Rectal smooth muscle tissue (tissue), 1 donor: ENCODE measurements around the gene VEPH1.

Experiments used
- H3K27ac ChIP-seq: one replicate; pipeline ENCODE4 v1.7.0; 2013; ENCODE audit warnings: low read depth, low read length, inconsistent platforms
- H3K27me3 ChIP-seq: one replicate; pipeline ENCODE4 v1.7.0; 2013; ENCODE audit warnings: low read length; ENCODE audit not compliant: control insufficient read depth, insufficient read depth
- H3K36me3 ChIP-seq: one replicate; pipeline ENCODE4 v1.7.0; 2013; ENCODE audit warnings: low read length; ENCODE audit not compliant: control insufficient read depth, insufficient read depth
- H3K4me1 ChIP-seq: one replicate; pipeline ENCODE4 v1.7.0; 2013; ENCODE audit warnings: low read length; ENCODE audit not compliant: control insufficient read depth, insufficient read depth
- H3K4me3 ChIP-seq: one replicate; pipeline ENCODE4 v1.7.0; 2013; ENCODE audit warnings: low read length
- H3K9ac ChIP-seq: one replicate; pipeline ENCODE4 v1.7.0; 2013; ENCODE audit warnings: low read length

VEPH1 gene

DNA sequence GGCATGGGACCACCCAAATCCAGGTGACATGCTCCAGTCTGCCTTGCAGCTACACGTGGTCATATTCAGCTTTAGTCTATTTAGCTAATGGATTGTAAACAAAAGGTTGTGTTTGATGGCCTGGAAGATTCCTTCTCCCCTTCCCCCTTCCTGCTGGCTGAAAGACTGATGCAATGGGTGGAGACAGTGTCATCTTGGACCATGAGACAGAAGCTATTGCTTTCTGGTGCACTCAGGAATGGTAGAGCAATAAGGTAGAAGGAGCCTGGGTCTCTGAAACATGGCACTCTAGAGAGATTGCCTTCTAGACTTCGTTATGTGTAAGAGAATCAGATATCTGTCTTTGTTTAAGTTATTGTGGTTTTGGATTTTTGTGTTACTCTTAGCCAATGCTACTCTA, 92.3 kb downstream of the VEPH1 start:
- no peaks in the 10 kb centered on the region for H3K27me3 ChIP-seq
- H3K36me3 ChIP-seq = no peaks in the 10 kb centered on the region
- H3K4me3 ChIP-seq = no peak overlapping the region
- H3K9ac ChIP-seq = no peak overlapping the region
- no peaks in the 10 kb centered on the region for H3K4me1 ChIP-seq
- no peak overlapping the region for H3K27ac ChIP-seq

DNA sequence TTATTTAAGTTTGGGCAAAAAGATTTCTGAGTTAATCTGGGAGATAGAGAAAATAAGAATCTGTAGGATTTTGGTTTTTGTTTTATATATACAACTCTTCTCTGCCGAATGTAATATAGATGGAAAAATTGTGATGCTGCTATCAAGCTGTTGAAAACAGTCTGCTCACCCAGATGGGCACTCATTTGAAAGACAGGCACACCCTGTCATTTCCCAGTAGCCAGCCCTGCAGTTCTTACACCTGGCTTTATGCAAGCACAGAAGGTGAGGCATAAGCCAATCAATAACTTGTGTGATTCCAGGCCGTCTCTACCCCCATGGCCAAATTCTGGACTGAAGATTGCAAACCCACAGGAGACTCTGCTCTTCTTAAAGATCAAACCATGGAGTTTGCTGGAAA, 93.7 kb downstream of the VEPH1 start:
- no peak overlapping the region for H3K4me3 ChIP-seq

DNA sequence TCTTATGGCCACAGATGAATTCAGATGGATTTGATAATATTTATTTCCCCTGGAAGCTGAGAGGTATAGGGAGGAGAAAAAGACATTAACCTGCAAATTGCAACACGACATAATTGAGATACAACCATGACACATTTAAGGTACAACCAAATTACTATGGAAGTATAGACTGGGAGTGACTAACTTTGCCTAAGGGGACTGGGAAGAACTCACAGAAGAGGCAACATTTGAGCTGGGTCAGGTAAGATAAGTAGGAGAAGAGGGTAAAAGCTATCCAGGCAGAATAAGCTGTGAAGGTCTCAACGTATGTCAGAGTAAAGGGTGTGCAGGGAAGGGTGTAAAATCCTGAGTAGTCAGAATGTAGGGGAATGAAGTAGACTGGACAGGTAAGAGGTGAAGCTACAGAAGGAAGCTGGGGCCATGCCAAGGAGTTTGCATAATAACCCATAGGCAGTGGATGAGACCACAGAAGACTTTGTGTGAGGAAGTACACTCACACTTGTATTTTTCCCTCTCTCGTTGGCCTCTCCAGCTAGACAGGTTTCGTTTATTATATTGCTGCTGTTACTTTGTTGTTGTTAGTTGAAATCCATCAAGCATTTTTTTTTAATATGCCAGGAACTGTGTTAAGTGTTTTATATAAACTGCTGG, 94.6 kb downstream of the VEPH1 start:
- Histone ChIP-seq H3K36me3 (no peaks in the 10 kb centered on the region), H3K27me3 (no peaks in the 10 kb centered on the region), H3K27ac (no peak overlapping the region), H3K4me1 (no peaks in the 10 kb centered on the region), H3K4me3 (no peak overlapping the region), H3K9ac (no peak overlapping the region)

More for the DNA sequence above, 93.7 kb downstream of the VEPH1 start:
- H3K36me3 ChIP-seq = no peaks in the 10 kb centered on the region
- H3K27me3 ChIP-seq = no peaks in the 10 kb centered on the region
- no peak overlapping the region for H3K9ac ChIP-seq
- H3K4me1 ChIP-seq = no peaks in the 10 kb centered on the region
- H3K27ac ChIP-seq = no peak overlapping the region

DNA sequence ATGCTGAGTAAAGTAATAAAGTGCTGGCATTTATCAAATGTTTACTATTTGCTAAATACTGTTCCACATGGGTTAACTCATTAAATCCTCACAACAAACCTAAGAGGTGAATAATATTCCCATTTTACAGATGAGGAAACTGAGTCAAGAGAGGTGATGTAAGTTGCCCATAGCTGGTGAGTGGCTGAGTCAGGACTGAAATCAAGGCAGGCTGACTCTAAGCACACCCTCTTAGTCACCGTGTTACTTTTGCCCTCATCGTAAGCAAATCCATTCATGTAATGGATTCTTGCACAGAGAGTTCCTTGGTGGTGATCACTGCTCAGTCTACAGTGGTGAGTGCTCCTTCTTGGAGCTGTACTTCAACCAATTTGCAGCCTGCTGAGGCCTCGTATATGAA, 95.4 kb downstream of the VEPH1 start:
- Histone ChIP-seq H3K27ac (no peak overlapping the region), H3K4me3 (no peak overlapping the region), H3K9ac (no peak overlapping the region), H3K4me1 (no peaks in the 10 kb centered on the region), H3K36me3 (no peaks in the 10 kb centered on the region), H3K27me3 (no peaks in the 10 kb centered on the region)

DNA sequence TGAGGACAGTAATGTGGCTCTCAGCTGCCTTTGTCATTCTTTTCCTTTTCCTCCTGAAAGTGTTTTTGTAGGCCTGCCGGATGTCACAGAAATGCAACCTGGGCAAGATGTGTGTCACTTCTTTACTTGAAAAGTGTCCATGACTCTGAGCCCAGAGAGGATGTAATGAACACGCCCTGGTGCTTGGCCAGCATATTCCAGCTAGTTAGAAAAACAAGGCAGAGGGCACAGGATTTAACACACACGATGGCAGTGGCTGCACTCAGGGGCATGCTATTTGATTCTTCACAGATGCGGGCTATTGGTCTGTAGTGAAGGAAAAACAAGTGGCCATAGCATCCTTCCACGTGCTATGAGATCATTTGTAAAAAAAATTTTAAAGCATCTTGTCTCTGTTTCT, 96.8 kb downstream of the VEPH1 start:
- Histone ChIP-seq H3K36me3 (no peaks in the 10 kb centered on the region), H3K4me1 (no peaks in the 10 kb centered on the region), H3K27ac (no peak overlapping the region), H3K9ac (no peak overlapping the region), H3K27me3 (no peaks in the 10 kb centered on the region), H3K4me3 (no peak overlapping the region)

DNA sequence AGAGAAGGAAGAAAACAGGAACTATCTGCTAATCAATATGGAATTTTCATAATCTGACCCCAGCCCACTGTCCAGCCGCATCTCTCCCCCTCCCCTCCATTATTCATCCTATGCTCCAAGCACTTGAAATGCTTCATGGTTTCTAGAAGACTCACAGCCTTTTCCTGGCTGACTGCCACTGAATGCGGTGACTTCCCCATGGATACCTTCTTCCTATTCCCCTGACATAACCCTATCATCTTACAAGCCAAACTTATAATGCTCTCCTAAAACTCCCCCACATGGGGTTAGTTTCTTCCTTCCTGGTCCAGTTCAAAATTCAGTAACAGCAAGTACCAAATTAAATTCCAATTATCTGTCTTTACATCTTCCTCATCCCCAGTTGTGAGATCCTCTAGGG, 97.8 kb downstream of the VEPH1 start:
- H3K36me3 ChIP-seq = no peaks in the 10 kb centered on the region
- H3K4me1 ChIP-seq = no peaks in the 10 kb centered on the region
- no peak overlapping the region for H3K27ac ChIP-seq
- no peak overlapping the region for H3K4me3 ChIP-seq
- no peak overlapping the region for H3K9ac ChIP-seq
- H3K27me3 ChIP-seq = no peaks in the 10 kb centered on the region

DNA sequence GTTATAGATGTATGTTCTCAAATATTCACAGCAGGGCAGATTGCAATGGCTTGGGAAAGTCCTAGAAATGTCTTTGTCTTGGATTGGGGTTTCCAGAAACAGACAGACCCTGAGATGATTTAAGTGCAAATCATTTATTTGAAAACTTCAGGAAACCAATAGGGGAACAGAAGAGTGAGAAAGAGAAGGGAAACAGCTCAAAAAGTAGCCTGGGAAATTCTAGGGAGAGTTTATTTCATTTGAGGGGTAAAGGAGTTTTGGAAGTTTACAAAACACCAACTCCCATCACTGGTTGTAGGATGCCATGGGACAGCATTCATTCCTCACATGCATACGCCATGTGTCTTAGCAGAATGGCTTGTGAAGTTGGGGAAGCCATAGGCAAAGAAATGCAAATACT, 98.8 kb downstream of the VEPH1 start:
- Histone ChIP-seq H3K27ac (no peak overlapping the region), H3K36me3 (no peaks in the 10 kb centered on the region), H3K9ac (no peak overlapping the region), H3K4me3 (no peak overlapping the region), H3K4me1 (no peaks in the 10 kb centered on the region), H3K27me3 (no peaks in the 10 kb centered on the region)

DNA sequence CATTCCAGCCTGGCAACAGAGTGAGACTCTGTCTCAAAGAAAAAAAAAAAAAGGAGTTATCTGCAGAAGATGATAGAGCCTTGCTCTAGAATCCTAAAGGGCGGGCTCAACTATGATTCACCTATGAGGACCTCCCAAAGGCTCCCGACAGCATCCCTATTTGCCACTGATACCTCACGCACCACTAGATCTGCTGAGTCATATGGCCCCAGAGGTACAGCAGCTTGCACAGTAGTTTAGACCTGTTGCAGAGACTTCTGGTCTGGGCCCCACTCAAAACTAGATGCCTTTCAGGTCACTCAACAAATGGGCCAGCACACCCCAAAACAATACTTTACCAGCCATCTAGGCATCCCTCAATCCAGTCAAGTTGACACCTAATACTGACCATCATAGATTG, 104.6 kb downstream of the VEPH1 start:
- no peak overlapping the region for H3K9ac ChIP-seq
- no peak overlapping the region for H3K27ac ChIP-seq
- no peak overlapping the region for H3K4me3 ChIP-seq
- no peaks in the 10 kb centered on the region for H3K36me3 ChIP-seq
- H3K27me3 ChIP-seq = no peaks in the 10 kb centered on the region
- H3K4me1 ChIP-seq = no peaks in the 10 kb centered on the region

DNA sequence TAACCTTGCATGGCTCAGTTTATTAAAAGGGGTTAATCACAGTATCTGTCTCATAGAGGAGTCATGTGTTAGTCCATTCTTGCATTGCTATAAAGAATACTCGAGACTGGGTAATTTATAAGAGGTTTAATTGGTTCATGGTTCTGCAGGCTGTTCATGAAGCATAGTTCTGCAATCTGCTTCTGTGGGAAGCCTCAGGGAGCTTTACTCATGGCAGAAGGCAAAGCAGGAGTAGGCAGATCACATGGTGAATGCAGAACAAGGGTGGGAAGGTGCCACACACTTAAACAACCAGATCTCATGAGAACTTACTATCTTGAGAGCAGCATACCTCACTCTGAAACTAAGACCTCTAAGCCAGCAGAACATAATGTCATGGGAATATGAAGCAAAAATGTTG, 108.8 kb downstream of the VEPH1 start:
- Histone ChIP-seq H3K4me1 (no peaks in the 10 kb centered on the region), H3K36me3 (no peaks in the 10 kb centered on the region), H3K27ac (no peak overlapping the region), H3K4me3 (no peak overlapping the region), H3K9ac (no peak overlapping the region), H3K27me3 (no peaks in the 10 kb centered on the region)

DNA sequence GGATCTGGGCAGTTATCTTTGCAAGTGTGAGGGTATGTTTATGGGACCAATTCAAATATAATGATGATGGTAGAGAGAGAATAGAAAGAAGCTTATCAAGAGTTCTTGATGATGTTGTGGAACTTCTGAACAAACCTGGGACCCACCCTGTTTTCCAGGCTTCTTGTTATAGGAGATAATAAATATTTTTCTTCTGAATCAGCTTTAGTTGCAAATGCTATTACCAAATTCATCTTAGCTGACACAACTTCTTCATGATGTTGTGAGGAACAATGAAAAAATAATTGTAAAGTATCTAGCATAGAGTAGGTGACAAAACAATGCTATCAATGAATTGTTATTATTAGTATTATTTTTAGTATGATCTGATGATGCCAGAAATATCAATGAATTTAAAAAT, 110.1 kb downstream of the VEPH1 start:
- Histone ChIP-seq H3K36me3 (no peaks in the 10 kb centered on the region), H3K4me1 (no peaks in the 10 kb centered on the region)

DNA sequence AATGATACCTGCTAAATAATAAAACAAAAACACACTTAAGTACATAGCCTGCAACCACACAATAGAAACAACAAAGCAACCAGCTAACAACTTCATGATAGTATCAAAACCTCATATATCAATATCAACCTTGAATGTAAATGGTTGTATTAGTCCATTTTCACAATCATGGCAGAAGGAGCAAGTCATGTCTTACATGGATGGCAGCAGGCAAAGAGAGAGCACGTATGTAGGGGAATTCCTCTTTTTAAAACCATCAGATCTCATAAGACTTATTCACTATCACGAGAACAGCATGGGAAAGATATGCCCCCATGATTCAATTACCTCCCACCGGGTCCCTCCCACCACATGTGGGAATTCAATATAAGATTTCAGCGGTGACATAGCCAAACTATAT, 111.1 kb downstream of the VEPH1 start:
- Histone ChIP-seq H3K27me3 (no peaks in the 10 kb centered on the region), H3K27ac (no peak overlapping the region), H3K4me1 (no peaks in the 10 kb centered on the region), H3K36me3 (no peaks in the 10 kb centered on the region), H3K9ac (no peak overlapping the region), H3K4me3 (no peak overlapping the region)

More for the DNA sequence above, 110.1 kb downstream of the VEPH1 start:
- H3K27me3 ChIP-seq = no peaks in the 10 kb centered on the region
- H3K4me3 ChIP-seq = no peak overlapping the region
- no peak overlapping the region for H3K9ac ChIP-seq
- H3K27ac ChIP-seq = no peak overlapping the region

DNA sequence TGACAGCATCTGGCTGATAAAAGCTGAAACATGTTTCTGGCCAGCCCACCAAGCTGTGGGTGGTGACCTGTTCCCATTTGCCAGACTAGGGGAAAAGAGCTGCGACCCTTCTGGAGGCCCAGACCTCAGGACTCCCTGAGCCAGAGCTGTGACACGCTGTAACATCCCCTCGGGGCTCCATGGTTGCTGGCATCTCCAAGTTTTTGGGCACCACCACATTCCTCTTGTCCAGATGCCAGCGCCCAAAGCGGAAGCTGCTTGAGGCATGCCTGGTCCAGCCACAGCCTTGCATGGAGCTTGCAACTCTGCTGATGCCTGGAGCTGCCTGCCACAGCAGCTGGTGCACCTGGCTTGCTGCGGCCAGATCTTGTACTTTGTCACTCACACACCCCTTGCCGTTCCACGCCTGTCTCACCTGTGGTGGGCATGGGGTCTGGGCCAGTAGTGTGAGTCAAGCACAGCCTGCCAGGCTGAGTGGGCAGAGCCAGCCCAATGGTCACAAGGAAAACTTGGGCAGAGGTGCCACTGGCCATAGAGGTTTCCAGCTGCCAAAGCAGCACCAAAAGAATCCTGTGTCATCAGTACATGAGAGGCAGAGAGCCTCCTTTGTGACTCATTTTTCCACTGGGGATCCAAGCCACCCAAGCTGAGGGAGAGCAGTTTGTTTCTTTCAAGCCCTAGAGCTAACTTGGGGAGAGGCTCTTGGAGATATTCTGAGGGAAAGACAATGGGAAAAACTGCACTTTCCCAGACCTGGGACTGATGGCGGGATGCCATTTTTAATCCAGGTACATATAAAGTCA, 112.3 kb downstream of the VEPH1 start:
- Histone ChIP-seq H3K4me3 (no peak overlapping the region), H3K27me3 (no peaks in the 10 kb centered on the region), H3K9ac (no peak overlapping the region), H3K36me3 (no peaks in the 10 kb centered on the region), H3K4me1 (no peaks in the 10 kb centered on the region), H3K27ac (no peak overlapping the region)

DNA sequence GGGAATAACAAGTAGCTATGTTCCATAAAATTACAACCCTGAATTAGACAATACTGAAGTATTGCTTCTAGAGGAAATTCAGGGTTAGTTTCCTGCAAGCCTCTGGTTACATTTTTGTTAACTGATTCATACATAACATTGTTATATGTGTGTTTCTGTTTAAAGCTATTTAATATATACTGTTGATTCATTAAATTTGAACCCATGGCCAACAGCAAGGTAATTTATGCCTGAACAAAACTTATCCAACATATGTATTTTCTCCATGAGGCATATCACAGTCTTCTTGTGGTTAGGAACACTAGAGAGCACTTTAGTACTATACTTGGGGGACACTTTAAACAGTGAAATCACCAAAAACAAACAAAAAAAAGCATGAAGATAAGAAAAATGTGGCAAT, 114.2 kb downstream of the VEPH1 start:
- H3K27me3 ChIP-seq = no peaks in the 10 kb centered on the region
- H3K4me3 ChIP-seq = no peak overlapping the region
- H3K27ac ChIP-seq = no peak overlapping the region
- H3K4me1 ChIP-seq = no peaks in the 10 kb centered on the region
- H3K9ac ChIP-seq = no peak overlapping the region
- no peaks in the 10 kb centered on the region for H3K36me3 ChIP-seq
